HepG2 (cell line): ENCODE data around the gene B3GNT8. TPM values are rescaled to one million over a fixed set of nuclear protein-coding genes. Genes with fewer than 3 reads are reported as not detected.

Source experiments
- CEBPB ChIP-seq: IDR thresholded peaks from 2 replicates; pipeline ENCODE4 v1.6.1; 2011; ENCODE audit warnings: low read depth, low read length, improper control_type of control experiment, borderline replicate concordance
- TCF7 ChIP-seq: sonication (generic); IDR thresholded peaks from 2 replicates; pipeline ENCODE4 v1.6.1; 2016; ENCODE audit warnings: antibody characterized with exemption, low read depth
- THAP11 ChIP-seq: IDR thresholded peaks from 2 replicates; pipeline ENCODE4 v1.6.1; 2016; ENCODE audit warnings: missing biosample characterization, missing genetic modification reagents
- ZFY ChIP-seq: sonication (generic); formaldehyde crosslinking; IDR thresholded peaks from 2 replicates; pipeline ENCODE4 v1.4.0; 2020; ENCODE audit warnings: missing genetic modification reagents
- ZKSCAN1 ChIP-seq: fragments of 150-350 bp; IDR thresholded peaks from 2 replicates; pipeline ENCODE4 v1.6.1; 2014; ENCODE audit warnings: low read length
- ZNF20 ChIP-seq: sonication (generic); formaldehyde crosslinking; IDR thresholded peaks from 2 replicates; pipeline ENCODE4 v1.4.0; 2020; ENCODE audit warnings: mild to moderate bottlenecking, moderate library complexity, missing genetic modification reagents
- ZNF460 ChIP-seq: sonication (generic); formaldehyde crosslinking; IDR thresholded peaks from 2 replicates; pipeline ENCODE4 v1.5.1; 2020; ENCODE audit warnings: missing genetic modification reagents, mild to moderate bottlenecking, borderline replicate concordance
- ZNF839 ChIP-seq: sonication (generic); formaldehyde crosslinking; IDR thresholded peaks from 2 replicates; pipeline ENCODE4 v1.4.0; 2020; ENCODE audit warnings: missing genetic modification reagents, mild to moderate bottlenecking, borderline replicate concordance
- ZNF891 ChIP-seq: sonication (generic); formaldehyde crosslinking; IDR thresholded peaks from 2 replicates; pipeline ENCODE4 v1.5.0; 2020; ENCODE audit warnings: mild to moderate bottlenecking, missing genetic modification reagents
- polyA plus RNA-seq, 8 experiments: library from polyadenylated mRNA; depleted of rRNA in 3 of 8; stranded (reverse) in 7 of 8; unstranded in 1 of 8; fragments of >200 nt; fragmentation: Illumina TruSeq in 4 of 8; extraction: Trizol in 4 of 8; gene quantifications; 2 replicates each; pipeline versions ENCODE4 v1.2.1 to v1.2.3, GENCODE V29; 2011 to 2016; ENCODE audit warnings: low read depth in 4 of 8, missing spikeins in 1 of 8, mixed read lengths in 1 of 8; ENCODE audit not compliant: insufficient read depth in 1 of 8
- total RNA-seq, 5 experiments: library from RNA; depleted of rRNA; stranded (reverse); fragments of >200 nt; fragmentation: Illumina TruSeq; extraction: Trizol; gene quantifications; 2 replicates each; pipeline ENCODE4 v1.2.3, GENCODE V29; 2016; ENCODE audit warnings: low read depth in 1 of 5
- TF ChIP-seq, protein P1 (sequence below): sonication (generic); formaldehyde crosslinking; conservative IDR thresholded peaks from 2 replicates; pipeline ENCODE4 v1.8.1; 2023; ENCODE audit warnings: missing genetic modification reagents
- TF ChIP-seq, protein P2 (sequence below): sonication (generic); formaldehyde crosslinking; IDR thresholded peaks from 2 replicates; pipeline ENCODE4 v1.4.0; 2020; ENCODE audit warnings: missing genetic modification reagents
- TF ChIP-seq, protein P3 (sequence below): sonication (generic); formaldehyde crosslinking; IDR thresholded peaks from 2 replicates; pipeline ENCODE4 v1.9.0; 2021; ENCODE audit warnings: missing genetic modification reagents, mild to moderate bottlenecking, borderline replicate concordance
- TF ChIP-seq, protein P4 (sequence below): sonication (generic); formaldehyde crosslinking; IDR thresholded peaks from one replicate; pipeline ENCODE4 v1.5.1; 2020; ENCODE audit warnings: mild to moderate bottlenecking, missing genetic modification reagents; ENCODE audit errors: not compliant biosample characterization

The B3GNT8 gene
- total and polyA plus RNA-seq, 2 of the 13 experiments (the other 11 are each of a cell fraction or from before 2014, with no cell fraction given), result 0.26 to 1.9 TPM

DNA sequence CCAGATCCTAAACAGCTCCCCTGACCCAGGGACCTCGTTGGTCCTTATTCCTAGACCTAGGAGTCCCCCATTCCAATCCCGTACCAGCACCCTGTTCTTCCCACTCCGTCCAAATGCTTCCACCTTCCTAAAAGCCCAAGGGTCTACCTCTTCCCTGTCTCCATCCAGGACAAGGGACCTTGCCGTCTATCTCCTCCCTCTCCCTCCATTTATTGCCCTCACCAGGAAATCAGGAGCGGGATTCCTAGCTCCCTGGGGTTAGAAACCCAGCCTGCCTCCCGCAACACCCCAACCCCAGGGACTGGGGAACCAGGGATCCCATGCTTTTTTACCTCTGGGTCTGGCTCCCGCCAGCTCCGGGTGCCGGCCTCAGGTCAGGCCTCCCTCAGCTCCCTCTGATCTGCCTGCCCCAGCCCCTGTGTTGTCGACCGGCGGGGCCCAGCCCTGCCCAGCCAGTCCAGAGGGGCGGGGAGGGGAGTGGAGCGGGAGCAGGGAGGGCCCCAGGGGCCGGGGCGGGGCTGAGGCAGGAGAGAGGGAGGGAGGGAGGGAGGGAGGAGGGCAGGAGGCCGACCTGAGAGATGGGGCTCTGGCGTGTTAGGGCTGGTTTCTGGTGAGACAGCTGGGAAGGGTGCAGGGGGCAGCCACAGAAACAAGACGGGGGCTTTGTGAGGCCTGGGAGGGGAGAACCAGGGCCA, at the start of gene B3GNT8 (continued):
- TF ChIP-seq, protein P1, sequence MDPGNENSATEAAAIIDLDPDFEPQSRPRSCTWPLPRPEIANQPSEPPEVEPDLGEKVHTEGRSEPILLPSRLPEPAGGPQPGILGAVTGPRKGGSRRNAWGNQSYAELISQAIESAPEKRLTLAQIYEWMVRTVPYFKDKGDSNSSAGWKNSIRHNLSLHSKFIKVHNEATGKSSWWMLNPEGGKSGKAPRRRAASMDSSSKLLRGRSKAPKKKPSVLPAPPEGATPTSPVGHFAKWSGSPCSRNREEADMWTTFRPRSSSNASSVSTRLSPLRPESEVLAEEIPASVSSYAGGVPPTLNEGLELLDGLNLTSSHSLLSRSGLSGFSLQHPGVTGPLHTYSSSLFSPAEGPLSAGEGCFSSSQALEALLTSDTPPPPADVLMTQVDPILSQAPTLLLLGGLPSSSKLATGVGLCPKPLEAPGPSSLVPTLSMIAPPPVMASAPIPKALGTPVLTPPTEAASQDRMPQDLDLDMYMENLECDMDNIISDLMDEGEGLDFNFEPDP (CRISPR knock-in tag), result no peak
- TF ChIP-seq ZNF891 (no peak; the same call in 1 of the 2 replicates), ZFY (peak; percentile 57), ZNF20 (CRISPR knock-in tag) (no peak), THAP11 (CRISPR knock-in tag) (no peak), CEBPB (no peak), ZNF460 (no peak), TCF7 (no peak), ZKSCAN1 (no peak), ZNF839 (CRISPR knock-in tag) (no peak)
- TF ChIP-seq, protein P2, sequence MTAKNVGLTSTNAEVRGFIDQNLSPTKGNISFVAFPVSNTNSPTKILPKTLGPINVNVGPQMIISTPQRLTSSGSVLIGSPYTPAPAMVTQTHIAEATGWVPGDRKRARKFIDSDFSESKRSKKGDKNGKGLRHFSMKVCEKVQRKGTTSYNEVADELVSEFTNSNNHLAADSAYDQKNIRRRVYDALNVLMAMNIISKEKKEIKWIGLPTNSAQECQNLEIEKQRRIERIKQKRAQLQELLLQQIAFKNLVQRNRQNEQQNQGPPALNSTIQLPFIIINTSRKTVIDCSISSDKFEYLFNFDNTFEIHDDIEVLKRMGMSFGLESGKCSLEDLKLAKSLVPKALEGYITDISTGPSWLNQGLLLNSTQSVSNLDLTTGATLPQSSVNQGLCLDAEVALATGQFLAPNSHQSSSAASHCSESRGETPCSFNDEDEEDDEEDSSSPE, result no peak
- TF ChIP-seq, protein P3, sequence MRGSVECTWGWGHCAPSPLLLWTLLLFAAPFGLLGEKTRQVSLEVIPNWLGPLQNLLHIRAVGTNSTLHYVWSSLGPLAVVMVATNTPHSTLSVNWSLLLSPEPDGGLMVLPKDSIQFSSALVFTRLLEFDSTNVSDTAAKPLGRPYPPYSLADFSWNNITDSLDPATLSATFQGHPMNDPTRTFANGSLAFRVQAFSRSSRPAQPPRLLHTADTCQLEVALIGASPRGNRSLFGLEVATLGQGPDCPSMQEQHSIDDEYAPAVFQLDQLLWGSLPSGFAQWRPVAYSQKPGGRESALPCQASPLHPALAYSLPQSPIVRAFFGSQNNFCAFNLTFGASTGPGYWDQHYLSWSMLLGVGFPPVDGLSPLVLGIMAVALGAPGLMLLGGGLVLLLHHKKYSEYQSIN (CRISPR knock-in tag), result no peak
- TF ChIP-seq, protein P4, sequence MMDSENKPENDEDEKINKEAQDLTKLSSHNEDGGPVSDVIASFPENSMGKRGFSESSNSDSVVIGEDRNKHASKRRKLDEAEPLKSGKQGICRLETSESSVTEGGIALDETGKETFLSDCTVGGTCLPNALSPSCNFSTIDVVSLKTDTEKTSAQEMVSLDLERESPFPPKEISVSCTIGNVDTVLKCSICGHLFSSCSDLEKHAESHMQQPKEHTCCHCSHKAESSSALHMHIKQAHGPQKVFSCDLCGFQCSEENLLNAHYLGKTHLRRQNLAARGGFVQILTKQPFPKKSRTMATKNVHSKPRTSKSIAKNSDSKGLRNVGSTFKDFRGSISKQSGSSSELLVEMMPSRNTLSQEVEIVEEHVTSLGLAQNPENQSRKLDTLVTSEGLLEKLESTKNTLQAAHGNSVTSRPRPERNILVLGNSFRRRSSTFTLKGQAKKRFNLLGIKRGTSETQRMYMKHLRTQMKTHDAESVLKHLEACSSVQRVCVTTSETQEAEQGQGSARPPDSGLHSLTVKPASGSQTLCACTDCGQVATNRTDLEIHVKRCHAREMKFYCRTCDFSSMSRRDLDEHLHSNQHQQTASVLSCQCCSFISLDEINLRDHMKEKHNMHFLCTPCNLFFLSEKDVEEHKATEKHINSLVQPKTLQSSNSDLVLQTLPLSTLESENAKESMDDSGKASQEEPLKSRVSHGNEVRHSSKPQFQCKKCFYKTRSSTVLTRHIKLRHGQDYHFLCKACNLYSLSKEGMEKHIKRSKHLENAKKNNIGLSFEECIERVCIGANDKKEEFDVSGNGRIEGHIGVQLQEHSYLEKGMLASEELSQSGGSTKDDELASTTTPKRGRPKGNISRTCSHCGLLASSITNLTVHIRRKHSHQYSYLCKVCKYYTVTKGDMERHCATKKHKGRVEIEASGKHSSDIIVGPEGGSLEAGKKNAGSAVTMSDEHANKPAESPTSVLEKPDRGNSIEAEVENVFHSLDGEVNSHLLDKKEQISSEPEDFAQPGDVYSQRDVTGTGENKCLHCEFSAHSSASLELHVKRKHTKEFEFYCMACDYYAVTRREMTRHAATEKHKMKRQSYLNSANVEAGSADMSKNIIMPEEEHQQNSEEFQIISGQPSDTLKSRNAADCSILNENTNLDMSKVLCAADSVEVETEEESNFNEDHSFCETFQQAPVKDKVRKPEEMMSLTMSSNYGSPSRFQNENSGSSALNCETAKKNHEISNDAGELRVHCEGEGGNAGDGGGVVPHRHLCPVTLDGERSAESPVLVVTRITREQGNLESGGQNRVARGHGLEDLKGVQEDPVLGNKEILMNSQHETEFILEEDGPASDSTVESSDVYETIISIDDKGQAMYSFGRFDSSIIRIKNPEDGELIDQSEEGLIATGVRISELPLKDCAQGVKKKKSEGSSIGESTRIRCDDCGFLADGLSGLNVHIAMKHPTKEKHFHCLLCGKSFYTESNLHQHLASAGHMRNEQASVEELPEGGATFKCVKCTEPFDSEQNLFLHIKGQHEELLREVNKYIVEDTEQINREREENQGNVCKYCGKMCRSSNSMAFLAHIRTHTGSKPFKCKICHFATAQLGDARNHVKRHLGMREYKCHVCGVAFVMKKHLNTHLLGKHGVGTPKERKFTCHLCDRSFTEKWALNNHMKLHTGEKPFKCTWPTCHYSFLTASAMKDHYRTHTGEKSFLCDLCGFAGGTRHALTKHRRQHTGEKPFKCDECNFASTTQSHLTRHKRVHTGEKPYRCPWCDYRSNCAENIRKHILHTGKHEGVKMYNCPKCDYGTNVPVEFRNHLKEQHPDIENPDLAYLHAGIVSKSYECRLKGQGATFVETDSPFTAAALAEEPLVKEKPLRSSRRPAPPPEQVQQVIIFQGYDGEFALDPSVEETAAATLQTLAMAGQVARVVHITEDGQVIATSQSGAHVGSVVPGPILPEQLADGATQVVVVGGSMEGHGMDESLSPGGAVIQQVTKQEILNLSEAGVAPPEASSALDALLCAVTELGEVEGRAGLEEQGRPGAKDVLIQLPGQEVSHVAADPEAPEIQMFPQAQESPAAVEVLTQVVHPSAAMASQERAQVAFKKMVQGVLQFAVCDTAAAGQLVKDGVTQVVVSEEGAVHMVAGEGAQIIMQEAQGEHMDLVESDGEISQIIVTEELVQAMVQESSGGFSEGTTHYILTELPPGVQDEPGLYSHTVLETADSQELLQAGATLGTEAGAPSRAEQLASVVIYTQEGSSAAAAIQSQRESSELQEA, result no peak
